ENCODE data around the gene ZNF740. TPM values are rescaled to one million over a fixed set of nuclear protein-coding genes. Genes with fewer than 3 reads are reported as not detected.

Gene ZNF740
- total RNA-seq, 1 experiment from 2014 or later, result 35.8 TPM

DNA sequence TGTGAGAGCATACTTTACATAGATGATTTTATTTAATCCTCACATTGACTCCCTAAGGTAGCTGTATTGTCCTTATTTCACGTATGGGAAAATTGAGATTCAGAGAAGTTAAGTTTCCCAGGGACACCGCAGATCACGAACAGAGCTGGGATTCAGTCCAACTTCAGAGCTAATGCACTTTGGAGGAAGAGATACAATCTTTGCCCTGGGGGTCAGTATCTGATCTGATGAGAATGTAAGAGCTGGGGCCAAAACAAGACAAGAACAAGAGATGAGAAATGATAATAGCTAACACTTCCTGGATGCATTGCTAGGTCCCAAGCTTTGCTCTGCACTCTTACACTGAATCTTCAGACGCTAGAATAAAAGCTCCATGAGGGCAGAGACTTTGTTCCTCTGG, 6.2 kb downstream of the ZNF740 start:
- Histone ChIP-seq H3K4me1 (peaks cover 12% of the 10 kb centered on the region), H3K9me3 (no peaks in the 10 kb centered on the region), H3K4me3 (ENCODE audit: low read depth, low read length) (no peak overlapping the region), H3K27me3 (replicated peaks; ENCODE audit: control insufficient read depth, insufficient read depth, low read length) (no peaks in the 10 kb centered on the region), H3K36me3 (ENCODE audit: control insufficient read depth, insufficient read depth, low read length) (peaks cover 12% of the 10 kb centered on the region)
- TF ChIP-seq, protein P1, sequence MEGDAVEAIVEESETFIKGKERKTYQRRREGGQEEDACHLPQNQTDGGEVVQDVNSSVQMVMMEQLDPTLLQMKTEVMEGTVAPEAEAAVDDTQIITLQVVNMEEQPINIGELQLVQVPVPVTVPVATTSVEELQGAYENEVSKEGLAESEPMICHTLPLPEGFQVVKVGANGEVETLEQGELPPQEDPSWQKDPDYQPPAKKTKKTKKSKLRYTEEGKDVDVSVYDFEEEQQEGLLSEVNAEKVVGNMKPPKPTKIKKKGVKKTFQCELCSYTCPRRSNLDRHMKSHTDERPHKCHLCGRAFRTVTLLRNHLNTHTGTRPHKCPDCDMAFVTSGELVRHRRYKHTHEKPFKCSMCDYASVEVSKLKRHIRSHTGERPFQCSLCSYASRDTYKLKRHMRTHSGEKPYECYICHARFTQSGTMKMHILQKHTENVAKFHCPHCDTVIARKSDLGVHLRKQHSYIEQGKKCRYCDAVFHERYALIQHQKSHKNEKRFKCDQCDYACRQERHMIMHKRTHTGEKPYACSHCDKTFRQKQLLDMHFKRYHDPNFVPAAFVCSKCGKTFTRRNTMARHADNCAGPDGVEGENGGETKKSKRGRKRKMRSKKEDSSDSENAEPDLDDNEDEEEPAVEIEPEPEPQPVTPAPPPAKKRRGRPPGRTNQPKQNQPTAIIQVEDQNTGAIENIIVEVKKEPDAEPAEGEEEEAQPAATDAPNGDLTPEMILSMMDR (IDR thresholded peaks at IDR 0.05; ENCODE audit: insufficient read depth in 1 of 2, low read depth in 1 of 2, low read length in 1 of 2, severe bottlenecking in 1 of 2, unreplicated experiment in 1 of 2), result no peak
- no peaks in the 10 kb centered on the region for H3K9me3 Mint-ChIP-seq (ENCODE audit: unreplicated experiment)
- H3K27ac Mint-ChIP-seq (ENCODE audit: unreplicated experiment), result no peak overlapping the region
- no TSS peak for BruUV-seq (replicated peaks)
- H3K27me3 Mint-ChIP-seq (ENCODE audit: insufficient read depth, unreplicated experiment), result no peaks in the 10 kb centered on the region
- DNase-seq, result no peak
- CTCF ChIA-PET, result interaction anchor here (1.2 to 2.4 kb wide), 3 partner anchors 12 to 121 kb away, joined by 3 to 10 read pairs (median 6); no protein-coding TSS in a partner anchor
- no peak overlapping the region for H3K4me3 Mint-ChIP-seq (ENCODE audit: unreplicated experiment)
- POLR2A ChIA-PET, result no interaction called here
- intact Hi-C loops (cut with micrococcal nuclease; ENCODE audit: unreplicated experiment), result no loop called here
- peaks cover 36% of the 10 kb centered on the region for H3K36me3 Mint-ChIP-seq (ENCODE audit: insufficient read depth, unreplicated experiment)
- H3K4me1 Mint-ChIP-seq (ENCODE audit: low read depth, unreplicated experiment), result peaks cover 12% of the 10 kb centered on the region

DNA sequence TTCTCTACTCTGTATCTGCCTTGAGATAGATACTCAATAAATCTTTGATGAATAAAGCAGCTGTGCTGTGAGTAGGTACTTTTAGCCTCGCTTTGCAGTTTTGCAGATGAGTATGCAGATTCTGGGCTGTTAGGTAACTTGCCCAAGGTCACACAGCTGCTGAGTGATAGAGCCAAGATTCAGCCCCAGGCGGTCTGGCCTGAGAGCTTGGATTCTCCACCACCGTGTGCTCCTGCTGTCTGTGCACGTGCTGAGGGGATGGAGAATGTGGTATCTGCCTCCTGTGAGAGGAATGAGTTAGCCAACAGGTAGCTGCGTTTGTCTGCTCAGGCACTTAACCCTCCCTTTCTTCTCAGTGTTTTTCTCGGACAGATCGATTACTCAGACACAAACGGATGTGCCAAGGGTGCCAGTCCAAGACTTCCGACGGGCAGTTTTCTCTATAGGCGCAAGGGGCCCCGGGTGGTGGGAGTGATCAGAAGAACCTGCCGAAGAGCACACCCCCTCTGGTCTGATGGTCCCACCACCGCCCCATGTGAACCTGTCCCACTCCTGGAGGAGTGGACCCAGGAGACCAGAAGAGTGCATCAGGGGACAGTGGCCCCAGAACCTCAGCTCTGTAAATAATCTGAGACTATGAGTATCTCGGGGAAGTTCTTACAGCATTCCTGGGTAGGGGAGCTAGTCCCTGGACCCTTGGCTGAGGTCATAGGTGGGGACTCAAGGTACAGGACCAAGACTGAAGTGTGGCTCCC, 6.8 kb downstream of the ZNF740 start:
- H3K4me3 Mint-ChIP-seq (ENCODE audit: unreplicated experiment), result no peak overlapping the region
- ChIA-PET CTCF (interaction anchor here (0.5 to 2.4 kb wide), 6 partner anchors 12 to 173 kb away, joined by 3 to 10 read pairs (median 4); a partner anchor contains a TSS), POLR2A (no interaction called here)
- peaks cover 10% of the 10 kb centered on the region for H3K36me3 ChIP-seq (ENCODE audit: control insufficient read depth, insufficient read depth, low read length)
- H3K36me3 Mint-ChIP-seq (ENCODE audit: insufficient read depth, unreplicated experiment), result peaks cover 30% of the 10 kb centered on the region
- no peaks in the 10 kb centered on the region for H3K9me3 ChIP-seq
- H3K4me1 Mint-ChIP-seq (ENCODE audit: low read depth, unreplicated experiment), result peaks cover 6% of the 10 kb centered on the region
- no peaks in the 10 kb centered on the region for H3K27me3 ChIP-seq (replicated peaks; ENCODE audit: control insufficient read depth, insufficient read depth, low read length)
- no TSS peak for BruUV-seq (replicated peaks)
- intact Hi-C loops (cut with micrococcal nuclease; ENCODE audit: unreplicated experiment), result no loop called here
- TF ChIP-seq, protein P1 (IDR thresholded peaks at IDR 0.05; ENCODE audit: insufficient read depth in 1 of 2, low read depth in 1 of 2, low read length in 1 of 2, severe bottlenecking in 1 of 2, unreplicated experiment in 1 of 2), result no peak
- H3K27me3 Mint-ChIP-seq (ENCODE audit: insufficient read depth, unreplicated experiment), result no peaks in the 10 kb centered on the region
- H3K4me3 ChIP-seq (ENCODE audit: low read depth, low read length), result no peak overlapping the region
- H3K9me3 Mint-ChIP-seq (ENCODE audit: unreplicated experiment), result no peaks in the 10 kb centered on the region
- no peak for DNase-seq
- H3K27ac Mint-ChIP-seq (ENCODE audit: unreplicated experiment), result no peak overlapping the region
- peaks cover 9% of the 10 kb centered on the region; the same call in 1 of the 2 replicates for H3K4me1 ChIP-seq

DNA sequence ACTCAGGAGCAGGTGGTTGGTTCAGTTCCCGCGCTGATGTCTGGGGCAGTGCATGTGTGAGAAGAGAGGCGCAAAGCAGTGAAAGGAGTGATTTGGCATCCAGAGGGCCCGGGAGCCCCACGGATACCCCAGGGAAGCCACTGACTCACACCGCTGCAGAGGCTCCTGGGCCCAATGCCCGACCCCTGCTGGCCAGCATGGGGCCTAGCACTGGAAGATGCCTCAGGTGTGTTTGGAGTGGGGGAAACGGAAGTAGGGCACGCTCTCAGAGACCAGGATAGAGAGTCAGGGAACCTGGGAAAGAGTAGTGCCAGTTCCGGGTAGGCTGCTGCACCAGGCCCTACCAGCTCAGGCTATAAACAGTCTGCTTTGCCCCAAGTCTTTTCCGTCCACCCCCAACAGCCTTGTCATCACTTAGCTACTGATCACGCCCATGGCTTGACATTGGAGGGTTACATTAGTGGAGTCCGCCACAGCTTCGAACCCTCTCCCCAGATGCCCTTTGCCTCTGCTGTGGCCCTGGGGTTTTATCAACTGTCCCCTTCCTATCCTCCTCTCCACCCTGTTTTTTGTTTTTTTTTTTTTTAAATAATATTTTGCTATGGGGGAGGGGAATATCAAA, 9.7 kb downstream of the ZNF740 start:
- BruUV-seq (replicated peaks), result TSS peak; percentile 8
- no peak overlapping the region for H3K4me3 Mint-ChIP-seq (ENCODE audit: unreplicated experiment)
- H3K4me3 ChIP-seq (ENCODE audit: low read depth, low read length), result no peak overlapping the region
- no peaks in the 10 kb centered on the region for H3K9me3 ChIP-seq
- peaks cover 31% of the 10 kb centered on the region for H3K36me3 Mint-ChIP-seq (ENCODE audit: insufficient read depth, unreplicated experiment)
- no peaks in the 10 kb centered on the region for H3K27me3 ChIP-seq (replicated peaks; ENCODE audit: control insufficient read depth, insufficient read depth, low read length)
- no peaks in the 10 kb centered on the region for H3K27me3 Mint-ChIP-seq (ENCODE audit: insufficient read depth, unreplicated experiment)
- peak; percentile 56 to 66 for DNase-seq
- no peak overlapping the region for H3K27ac Mint-ChIP-seq (ENCODE audit: unreplicated experiment)
- intact Hi-C loops (cut with micrococcal nuclease; ENCODE audit: unreplicated experiment), result loop anchor here (1.0 kb wide), 2 partner anchors 31 to 124 kb away; no protein-coding TSS in a partner anchor
- no peaks in the 10 kb centered on the region for H3K4me1 ChIP-seq
- H3K9me3 Mint-ChIP-seq (ENCODE audit: unreplicated experiment), result no peaks in the 10 kb centered on the region
- CTCF ChIA-PET, result interaction anchor here (0.5 to 2.5 kb wide), 5 partner anchors 29 to 467 kb away, joined by 3 to 13 read pairs (median 4); partner anchors contain the start of gene SOAT2
- TF ChIP-seq, protein P1 (IDR thresholded peaks at IDR 0.05; ENCODE audit: insufficient read depth in 1 of 2, low read depth in 1 of 2, low read length in 1 of 2, severe bottlenecking in 1 of 2, unreplicated experiment in 1 of 2), result peak; percentile 69 to 89
- H3K4me1 Mint-ChIP-seq (ENCODE audit: low read depth, unreplicated experiment), result no peaks in the 10 kb centered on the region
- POLR2A ChIA-PET, result no interaction called here
- H3K36me3 ChIP-seq (ENCODE audit: control insufficient read depth, insufficient read depth, low read length), result peaks cover 4% of the 10 kb centered on the region
